PC-9 (cell line): ENCODE data around the gene GPC5.

Experiments used
- EZH2 ChIP-seq: fragments of 200-600 bp; sonication (generic); IDR thresholded peaks from 2 replicates; pipeline ENCODE4 v1.8.0; 2017; ENCODE audit warnings: antibody characterized with exemption, low read depth
- TF ChIP-seq, protein P1 (sequence below): fragments of 200-600 bp; sonication (generic); conservative IDR thresholded peaks from 2 replicates; pipeline ENCODE4 v1.6.1; 2017; ENCODE audit warnings: mixed run types, antibody characterized with exemption, mild to moderate bottlenecking, moderate library complexity

DNA sequence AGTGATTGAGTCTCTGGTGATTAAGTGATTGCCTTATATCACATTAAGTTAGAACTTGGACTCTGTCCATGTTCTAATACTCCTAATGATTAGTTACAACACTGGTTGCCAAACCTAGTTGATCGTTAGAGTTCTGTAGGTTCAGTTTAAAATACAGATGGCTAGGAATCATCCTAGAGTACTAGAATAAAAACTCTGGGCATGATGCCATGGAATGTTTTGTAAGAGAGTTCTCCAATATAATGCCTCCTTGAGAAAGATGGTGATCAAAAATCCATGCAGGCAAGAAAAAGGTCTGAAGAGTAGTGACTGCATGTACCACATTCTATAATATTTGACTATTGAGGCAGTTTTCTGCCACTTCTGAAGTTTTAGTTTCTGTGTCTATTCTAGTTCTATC, 176.3 kb downstream of the GPC5 start:
- TF ChIP-seq, protein P1, sequence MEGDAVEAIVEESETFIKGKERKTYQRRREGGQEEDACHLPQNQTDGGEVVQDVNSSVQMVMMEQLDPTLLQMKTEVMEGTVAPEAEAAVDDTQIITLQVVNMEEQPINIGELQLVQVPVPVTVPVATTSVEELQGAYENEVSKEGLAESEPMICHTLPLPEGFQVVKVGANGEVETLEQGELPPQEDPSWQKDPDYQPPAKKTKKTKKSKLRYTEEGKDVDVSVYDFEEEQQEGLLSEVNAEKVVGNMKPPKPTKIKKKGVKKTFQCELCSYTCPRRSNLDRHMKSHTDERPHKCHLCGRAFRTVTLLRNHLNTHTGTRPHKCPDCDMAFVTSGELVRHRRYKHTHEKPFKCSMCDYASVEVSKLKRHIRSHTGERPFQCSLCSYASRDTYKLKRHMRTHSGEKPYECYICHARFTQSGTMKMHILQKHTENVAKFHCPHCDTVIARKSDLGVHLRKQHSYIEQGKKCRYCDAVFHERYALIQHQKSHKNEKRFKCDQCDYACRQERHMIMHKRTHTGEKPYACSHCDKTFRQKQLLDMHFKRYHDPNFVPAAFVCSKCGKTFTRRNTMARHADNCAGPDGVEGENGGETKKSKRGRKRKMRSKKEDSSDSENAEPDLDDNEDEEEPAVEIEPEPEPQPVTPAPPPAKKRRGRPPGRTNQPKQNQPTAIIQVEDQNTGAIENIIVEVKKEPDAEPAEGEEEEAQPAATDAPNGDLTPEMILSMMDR, result no peak
- no peak for TF ChIP-seq EZH2
